DMS53 (cell line): ENCODE results near the gene FOXN3.

Source experiments
- DNase-seq: peaks from one replicate; lab custom pipeline; 2025; lab: John Stamatoyannopoulos, UW

The FOXN3 gene

DNA sequence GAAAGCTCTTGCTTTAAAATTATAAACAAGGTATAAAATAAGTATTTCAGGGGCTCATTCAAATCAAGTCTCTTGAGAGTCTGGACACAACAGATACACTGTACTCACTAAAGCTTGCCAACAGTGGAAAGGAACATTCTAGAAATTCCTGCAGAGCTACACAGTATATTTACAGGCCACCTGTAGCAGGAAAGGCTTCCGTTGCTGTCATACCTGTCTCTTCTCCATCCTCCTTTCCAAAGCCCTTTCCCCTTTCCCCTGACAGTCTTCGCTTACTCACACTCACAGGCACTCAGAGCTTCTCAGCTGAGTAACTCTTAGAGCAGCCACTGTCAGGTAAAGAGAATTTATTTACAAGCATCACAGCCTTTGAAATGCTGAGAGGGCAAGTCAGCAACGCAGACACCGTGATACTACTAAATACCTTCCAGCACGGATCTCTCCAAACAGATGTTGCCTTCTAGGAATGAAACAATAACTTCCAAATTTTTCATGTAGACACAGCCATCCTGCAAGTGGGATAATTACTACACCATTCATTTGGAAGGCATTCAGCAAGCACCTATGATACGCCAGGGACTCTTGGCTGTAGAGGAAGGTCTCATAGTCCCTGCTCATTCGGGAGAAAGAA, 167.9 kb downstream of the FOXN3 start:
- peak; percentile 70 for DNase-seq

DNA sequence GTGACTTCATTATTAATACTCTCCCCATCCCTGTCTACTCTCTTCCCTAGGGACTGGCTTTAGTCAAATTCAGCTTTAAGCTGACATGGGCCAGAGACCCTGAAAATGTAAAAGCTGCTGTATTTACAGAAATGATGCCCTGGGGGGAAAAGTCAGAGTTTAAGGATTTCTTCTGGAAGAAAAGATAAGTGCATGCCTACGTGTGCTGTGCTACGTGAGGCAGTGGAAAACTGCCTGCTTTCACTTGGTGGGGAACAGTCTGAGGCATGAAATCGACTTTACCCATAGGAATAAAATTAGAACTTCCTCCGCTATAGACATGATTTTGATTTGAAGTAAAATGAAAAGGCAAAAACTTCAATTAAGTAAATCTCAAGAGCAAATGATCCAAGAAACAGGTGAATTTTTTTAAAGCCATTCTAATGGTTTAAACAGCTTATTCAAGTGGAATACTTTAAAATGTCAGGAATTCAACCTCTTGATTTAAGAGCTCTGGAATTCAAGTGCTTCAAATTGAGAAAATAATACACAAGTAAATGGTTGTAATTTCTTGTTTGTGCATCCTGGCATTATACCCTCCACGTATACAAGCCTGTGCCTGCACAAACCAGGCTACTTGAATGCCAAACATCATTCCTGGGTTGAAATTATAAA, 168.5 kb downstream of the FOXN3 start:
- peak; percentile 15 for DNase-seq

GRCh38 chr14:89247457-89248122, 169.4 kb downstream of the FOXN3 start:
- DNase-seq = peak; percentile 83

DNA sequence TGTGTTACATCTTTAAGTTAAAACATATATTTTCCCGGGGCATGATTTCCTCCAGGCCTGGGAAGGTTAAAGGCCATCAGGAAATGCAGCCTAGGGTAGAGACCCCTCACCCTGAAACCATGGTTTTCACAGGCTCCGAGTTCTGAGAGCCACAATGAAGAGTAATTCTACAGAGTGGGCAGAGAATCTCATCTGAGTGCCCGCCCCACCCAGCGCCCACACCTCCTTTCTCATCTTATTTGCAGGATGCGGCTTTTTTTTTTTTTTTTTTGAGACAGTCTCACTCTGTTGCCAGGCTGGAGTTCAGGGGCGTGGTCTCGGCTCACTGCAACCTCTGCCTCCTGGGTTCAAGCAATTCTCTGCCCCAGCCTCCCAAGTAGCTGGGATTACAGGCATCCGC, 170.7 kb downstream of the FOXN3 start:
- DNase-seq = no peak

DNA sequence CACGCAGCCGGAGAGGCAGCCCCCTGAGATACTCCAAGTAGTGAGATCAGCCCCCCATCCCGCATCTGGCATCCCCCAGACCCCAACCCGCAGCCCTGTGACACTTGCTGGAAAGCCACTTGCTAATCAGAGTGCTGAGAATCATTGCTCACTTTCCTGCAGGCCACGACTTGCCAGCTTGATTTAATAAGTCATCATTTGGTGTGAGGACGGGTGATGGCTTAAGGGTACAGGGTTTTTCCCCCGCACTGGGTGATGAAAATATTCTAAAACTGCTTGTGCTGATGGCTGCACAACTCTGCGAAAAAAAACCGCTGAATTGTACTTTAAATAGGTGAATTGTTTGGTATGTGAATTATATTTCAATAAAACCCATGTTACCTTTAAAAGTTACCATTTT, 171.2 kb downstream of the FOXN3 start:
- no peak for DNase-seq

DNA sequence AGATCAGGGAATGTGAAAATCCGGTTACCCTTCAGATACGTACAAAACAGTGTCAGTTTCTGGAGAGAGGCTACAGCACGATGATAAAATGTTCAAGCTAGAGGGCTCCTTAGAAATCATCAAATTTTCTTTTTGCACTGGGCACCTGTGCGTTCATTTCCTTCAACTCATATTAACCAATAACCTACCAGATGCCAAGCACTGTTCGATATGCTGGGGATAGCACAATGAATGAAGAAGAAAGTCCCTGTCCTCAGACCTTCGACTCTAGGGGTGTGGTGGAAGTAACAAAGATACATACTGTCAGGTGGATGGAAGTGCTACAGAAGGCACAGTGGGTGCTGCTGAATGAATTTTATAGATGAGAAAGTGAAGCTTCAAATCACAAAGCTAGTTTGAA, 172.3 kb downstream of the FOXN3 start:
- DNase-seq = no peak

DNA sequence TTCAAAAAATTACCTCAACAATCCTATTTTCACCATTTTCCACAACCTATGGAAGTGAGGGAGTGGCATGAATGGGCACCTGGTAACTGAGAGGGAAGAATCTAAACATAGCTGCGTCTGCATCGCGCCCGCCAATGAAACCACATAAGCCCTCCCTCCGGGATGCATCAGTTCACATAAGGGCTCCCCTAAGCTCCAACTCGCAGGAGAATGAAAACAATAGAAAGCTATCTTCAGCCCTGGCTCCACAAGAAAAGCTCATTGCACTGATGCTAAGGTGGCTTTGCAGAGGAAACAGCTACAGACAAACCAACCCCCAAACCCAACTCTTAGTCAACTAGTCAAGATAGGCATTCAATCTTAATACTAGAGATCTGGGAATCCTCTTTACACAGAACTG, 173.3 kb downstream of the FOXN3 start:
- DNase-seq = no peak

DNA sequence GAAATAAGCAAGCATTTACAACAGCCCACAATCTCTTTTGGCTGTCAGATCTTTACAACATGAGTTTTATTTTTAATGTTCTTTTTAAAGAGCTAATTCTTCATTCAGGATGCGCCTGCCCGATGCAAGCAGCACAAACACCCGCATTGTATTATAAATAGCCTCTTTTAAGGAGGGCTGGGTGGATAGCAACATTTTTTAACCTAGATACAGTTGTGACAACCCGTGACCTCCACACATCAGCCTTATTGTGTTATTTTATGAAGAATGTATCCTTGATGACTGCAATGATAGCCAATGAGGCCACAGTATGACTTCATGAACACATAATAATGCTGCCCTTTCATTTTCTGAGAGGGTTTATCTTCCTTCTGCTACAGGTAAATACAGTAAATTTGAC, 173.7 kb downstream of the FOXN3 start:
- DNase-seq = no peak

GRCh38 chr14:89242652-89243279, 174.3 kb downstream of the FOXN3 start:
- DNase-seq = no peak

DNA sequence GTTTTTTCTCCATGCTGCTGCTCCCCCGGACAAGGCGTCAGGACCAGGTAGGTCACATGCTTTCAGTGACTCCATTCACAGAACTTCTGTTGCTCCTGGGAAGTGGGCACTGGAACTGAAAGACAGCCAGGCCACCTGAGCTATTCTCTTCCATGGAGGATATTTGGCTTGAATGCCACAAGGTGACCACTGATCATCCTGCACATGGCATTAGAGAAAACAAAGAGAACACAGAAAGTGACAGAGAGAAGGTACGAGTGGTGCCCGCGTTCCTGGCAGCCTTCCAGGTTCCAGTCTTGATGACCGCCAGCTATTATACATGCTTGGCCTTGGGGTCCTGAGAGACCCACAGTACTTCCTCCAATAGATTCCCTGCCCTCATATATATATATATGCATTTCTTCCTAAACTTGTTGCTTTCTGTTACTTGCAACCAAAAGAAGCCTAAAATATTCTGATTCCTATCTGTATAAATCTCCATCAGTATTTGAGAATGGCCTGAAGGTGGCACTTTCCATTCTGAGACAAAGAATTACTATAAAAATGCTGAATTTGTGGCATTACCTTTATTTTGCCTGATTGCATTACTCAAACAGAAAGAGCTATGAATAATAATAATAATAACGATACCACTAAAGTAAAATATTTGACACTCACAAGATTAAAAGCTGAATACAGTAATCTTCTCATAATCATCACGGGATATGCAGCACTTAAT, 174.9 kb downstream of the FOXN3 start:
- no peak for DNase-seq

- DNase-seq = no peak
Measured at GRCh38 chr14:89241257-89241656, 175.8 kb downstream of the FOXN3 start.

- DNase-seq = peak; percentile 71
Measured at GRCh38 chr14:89240414-89240813, 176.6 kb downstream of the FOXN3 start.

GRCh38 chr14:89239023-89239422, 178.0 kb downstream of the FOXN3 start:
- DNase-seq = no peak

GRCh38 chr14:89237921-89238529, 179.0 kb downstream of the FOXN3 start:
- DNase-seq = peak; percentile 23

GRCh38 chr14:89236851-89237250, 180.2 kb downstream of the FOXN3 start:
- no peak for DNase-seq

GRCh38 chr14:89233184-89233583, 183.8 kb downstream of the FOXN3 start:
- no peak for DNase-seq

GRCh38 chr14:89232265-89233070, 184.6 kb downstream of the FOXN3 start:
- DNase-seq = peak; percentile 25

DNA sequence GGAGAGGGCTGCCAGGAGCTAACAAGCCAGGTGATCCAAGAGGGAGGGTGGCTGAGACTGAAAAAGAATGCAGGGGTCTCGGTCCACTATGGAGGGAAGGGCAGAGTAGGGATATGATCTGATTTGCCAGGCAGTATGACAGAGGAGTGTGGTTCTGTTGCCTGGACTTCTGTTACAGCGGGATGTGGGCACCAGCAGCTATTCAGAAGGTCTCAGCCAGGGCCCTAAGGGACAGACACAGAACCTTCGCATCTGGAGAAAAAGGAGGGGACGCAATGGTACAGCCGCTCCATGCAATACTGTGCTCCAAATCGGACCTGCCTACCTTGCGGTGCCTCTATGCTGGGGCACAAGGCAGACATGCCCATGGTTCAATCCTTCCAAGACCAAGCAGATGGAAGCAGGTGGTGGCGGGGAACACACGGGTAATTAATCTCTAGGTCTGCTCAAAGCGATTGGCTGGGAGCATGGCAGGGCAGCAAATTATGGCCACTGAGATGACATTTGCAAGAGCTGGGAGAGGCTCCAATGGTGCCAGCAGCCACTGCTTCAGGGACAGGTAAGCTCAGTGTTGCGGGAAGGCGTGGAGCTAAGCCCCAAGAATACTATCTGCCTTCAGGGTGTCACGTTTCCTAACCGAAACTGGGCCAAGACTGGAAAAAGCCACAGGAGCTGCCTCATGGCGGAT, 185.5 kb downstream of the FOXN3 start:
- DNase-seq = no peak

- no peak for DNase-seq
Measured at GRCh38 chr14:89228921-89229639, 188.0 kb downstream of the FOXN3 start.

- no peak for DNase-seq
Measured at GRCh38 chr14:89227496-89227836, 189.6 kb downstream of the FOXN3 start.
